BLaER1 (cell line): ENCODE results near the gene MASP1.

Source experiments
- H3K27ac ChIP-seq: shearing (Covaris generic); formaldehyde crosslinking; 2 replicates; pipeline ENCODE4 v1.8.1; 2022
- H3K27me3 ChIP-seq: shearing (Covaris generic); formaldehyde crosslinking; 2 replicates; pipeline ENCODE4 v1.8.1; 2022
- H3K36me3 ChIP-seq: shearing (Covaris generic); formaldehyde crosslinking; 2 replicates; pipeline ENCODE4 v1.8.1; 2022
- H3K4me1 ChIP-seq: shearing (Covaris generic); formaldehyde crosslinking; 2 replicates; pipeline ENCODE4 v1.8.1; 2022
- H3K4me2 ChIP-seq: shearing (Covaris generic); formaldehyde crosslinking; 2 replicates; pipeline ENCODE4 v1.8.1; 2022
- H3K4me3 ChIP-seq: shearing (Covaris generic); formaldehyde crosslinking; 2 replicates; pipeline ENCODE4 v1.8.1; 2022
- H3K9ac ChIP-seq: shearing (Covaris generic); formaldehyde crosslinking; 2 replicates; pipeline ENCODE4 v1.8.1; 2022
- H3K9me3 ChIP-seq: shearing (Covaris generic); formaldehyde crosslinking; 2 replicates; pipeline ENCODE4 v1.8.1; 2022
- H4K20me1 ChIP-seq: shearing (Covaris generic); formaldehyde crosslinking; 2 replicates; pipeline ENCODE4 v1.8.1; 2022
- Cebpa-rat ChIP-seq: shearing (Covaris generic); IDR thresholded peaks from 2 replicates; pipeline ENCODE4 v1.8.1; 2022

Gene MASP1

GRCh38 chr3:187197335-187197649 is 94.2 kb downstream of the MASP1 start, which contains the start of gene RTP1:
Gene RTP1 (plus strand): TSS chr3:187197486. CDS start chr3:187197516, 30 bp downstream.
- Histone ChIP-seq H3K4me2 (no peak within 1 kb of the TSS), H3K9ac (no peak within 1 kb of the TSS), H3K9me3 (no peaks in the 10 kb centered on the region), H3K4me1 (no peaks in the 10 kb centered on the region), H3K4me3 (no peak within 1 kb of the TSS), H3K27ac (no peak within 1 kb of the TSS), H4K20me1 (no peaks in the 10 kb centered on the region), H3K27me3 (no peaks in the 10 kb centered on the region), H3K36me3 (no peaks in the 10 kb centered on the region)
- TF ChIP-seq Cebpa-rat = no peak

GRCh38 chr3:187196573-187197334 is 94.8 kb downstream of the MASP1 start:
- Histone ChIP-seq H3K9ac (no peak overlapping the region), H3K9me3 (no peaks in the 10 kb centered on the region), H4K20me1 (no peaks in the 10 kb centered on the region), H3K4me2 (no peak overlapping the region), H3K4me1 (no peaks in the 10 kb centered on the region), H3K36me3 (no peaks in the 10 kb centered on the region), H3K4me3 (no peak overlapping the region), H3K27me3 (no peaks in the 10 kb centered on the region), H3K27ac (no peak overlapping the region)
- TF ChIP-seq Cebpa-rat = no peak

GRCh38 chr3:187193181-187193580 is 98.4 kb downstream of the MASP1 start:
- Histone ChIP-seq H3K4me3 (no peak overlapping the region), H3K4me1 (peaks cover 10% of the 10 kb centered on the region; the same call in 1 of the 2 replicates), H3K27me3 (no peaks in the 10 kb centered on the region), H3K9me3 (no peaks in the 10 kb centered on the region), H4K20me1 (no peaks in the 10 kb centered on the region), H3K9ac (no peak overlapping the region), H3K36me3 (no peaks in the 10 kb centered on the region), H3K27ac (no peak overlapping the region), H3K4me2 (no peak overlapping the region)
- no peak for TF ChIP-seq Cebpa-rat

GRCh38 chr3:187191271-187191670 is 100.3 kb downstream of the MASP1 start:
- no peaks in the 10 kb centered on the region for H3K36me3 ChIP-seq
- H4K20me1 ChIP-seq = no peaks in the 10 kb centered on the region
- no peak for TF ChIP-seq Cebpa-rat
- peaks cover 10% of the 10 kb centered on the region; the same call in 1 of the 2 replicates for H3K4me1 ChIP-seq
- no peaks in the 10 kb centered on the region for H3K27me3 ChIP-seq
- H3K9ac ChIP-seq = no peak overlapping the region
- no peak overlapping the region for H3K27ac ChIP-seq
- H3K4me2 ChIP-seq = no peak overlapping the region
- H3K9me3 ChIP-seq = no peaks in the 10 kb centered on the region
- no peak overlapping the region for H3K4me3 ChIP-seq

GRCh38 chr3:187188931-187189330 is 102.6 kb downstream of the MASP1 start:
- H3K36me3 ChIP-seq = no peaks in the 10 kb centered on the region
- peaks cover 11% of the 10 kb centered on the region for H3K4me1 ChIP-seq
- no peak overlapping the region for H3K27ac ChIP-seq
- H3K9me3 ChIP-seq = no peaks in the 10 kb centered on the region
- H4K20me1 ChIP-seq = no peaks in the 10 kb centered on the region
- H3K4me3 ChIP-seq = no peak overlapping the region
- H3K4me2 ChIP-seq = peak overlapping the region; percentile 23; the same call in 1 of the 2 replicates
- no peak for TF ChIP-seq Cebpa-rat
- H3K9ac ChIP-seq = no peak overlapping the region
- no peaks in the 10 kb centered on the region for H3K27me3 ChIP-seq

- no peak for TF ChIP-seq Cebpa-rat
- no peak overlapping the region for H3K4me3 ChIP-seq
- H3K4me1 ChIP-seq = peaks cover 26% of the 10 kb centered on the region
- no peak overlapping the region for H3K27ac ChIP-seq
- no peaks in the 10 kb centered on the region for H3K36me3 ChIP-seq
- H3K4me2 ChIP-seq = no peak overlapping the region
- no peak overlapping the region for H3K9ac ChIP-seq
- no peaks in the 10 kb centered on the region for H3K9me3 ChIP-seq
- no peaks in the 10 kb centered on the region for H4K20me1 ChIP-seq
- H3K27me3 ChIP-seq = no peaks in the 10 kb centered on the region
These were observed 104.6 kb downstream of the MASP1 start for GRCh38 chr3:187186801-187187421.

- peaks cover 26% of the 10 kb centered on the region for H3K4me1 ChIP-seq
- H3K4me2 ChIP-seq = no peak overlapping the region
- no peak overlapping the region for H3K9ac ChIP-seq
These were observed 105.2 kb downstream of the MASP1 start for GRCh38 chr3:187186375-187186774.

GRCh38 chr3:187185759-187186158 is 105.8 kb downstream of the MASP1 start:
- H3K9ac ChIP-seq = no peak overlapping the region
- no peak overlapping the region for H3K4me3 ChIP-seq
- H3K27me3 ChIP-seq = no peaks in the 10 kb centered on the region
- H4K20me1 ChIP-seq = no peaks in the 10 kb centered on the region
- no peak for TF ChIP-seq Cebpa-rat
- no peaks in the 10 kb centered on the region for H3K9me3 ChIP-seq
- H3K36me3 ChIP-seq = no peaks in the 10 kb centered on the region
- H3K4me1 ChIP-seq = peaks cover 26% of the 10 kb centered on the region
- H3K27ac ChIP-seq = no peak overlapping the region
- H3K4me2 ChIP-seq = no peak overlapping the region

More at GRCh38 chr3:187186375-187186774, 105.2 kb downstream of the MASP1 start:
- Histone ChIP-seq H3K36me3 (no peaks in the 10 kb centered on the region), H3K4me3 (no peak overlapping the region), H4K20me1 (no peaks in the 10 kb centered on the region), H3K27ac (no peak overlapping the region), H3K27me3 (no peaks in the 10 kb centered on the region), H3K9me3 (no peaks in the 10 kb centered on the region)
- no peak for TF ChIP-seq Cebpa-rat
